Measurements from ENCODE around the gene GPLD1.
"Not testable (repeated sequence)": the region's sequence is repeated elsewhere in the genome, so short reads cannot be mapped to it uniquely, and the experiment has no call there.

- not testable (repeated sequence) for TF ChIP-seq CTCF, POLR2A (IDR thresholded peaks at IDR 0.05)
Observed at GRCh38 chr6:24511976-24512375, 22.6 kb upstream of the GPLD1 start.
